Testis (tissue), 3 donors: ENCODE results near the gene GPR158. TPM values are rescaled to one million over a fixed set of nuclear protein-coding genes. Genes with fewer than 3 reads are reported as not detected.

ENCODE experiments used
- DNase-seq: peaks from one replicate; pipeline ENCODE4 v3.0.0-alpha.2; 2019
- H3K27ac ChIP-seq, 2 donors: fragments of 200-600 bp; sonication (generic); one replicate each; pipeline ENCODE4 v1.5.1; 2019
- H3K27me3 ChIP-seq: fragments of 200-600 bp; sonication (generic); one replicate; pipeline ENCODE4 v1.5.1; 2019
- H3K36me3 ChIP-seq: fragments of 200-600 bp; sonication (generic); one replicate; pipeline ENCODE4 v1.5.1; 2017; ENCODE audit warnings: low read depth; ENCODE audit errors: missing control alignments
- H3K4me1 ChIP-seq: fragments of 200-600 bp; sonication (generic); one replicate; pipeline ENCODE4 v1.5.1; 2019
- H3K4me3 ChIP-seq, 2 donors: fragments of 200-600 bp; sonication (generic); one replicate each; pipeline ENCODE4 v1.5.1; 2017 to 2019
- H3K9me3 ChIP-seq: fragments of 200-600 bp; sonication (generic); one replicate; pipeline ENCODE4 v1.5.1; 2017
- CTCF ChIP-seq, 3 experiments: fragments of 450-650 bp in 2 of 3; fragments of 200-600 bp in 1 of 3; sonication (generic) in 1 of 3; IDR thresholded peaks; one replicate each; pipeline ENCODE4 v1.5.1; 2016 to 2019; ENCODE audit warnings: antibody characterized with exemption in 3 of 3, mild to moderate bottlenecking in 2 of 3, moderate library complexity in 1 of 3
- POLR2A ChIP-seq: fragments of 450-650 bp; IDR thresholded peaks from one replicate; pipeline ENCODE4 v1.6.1; 2017; ENCODE audit warnings: antibody characterized with exemption, mild to moderate bottlenecking, moderate library complexity
- WGBS, 2 donors: methylation state at CpG; one replicate each; pipeline ENCODE4 v1.1.5; 2018; 5-methylcytosine and 5-hydroxymethylcytosine counted together
- intact Hi-C: fragments of 100-400 bp; cut with DNase I; formaldehyde crosslinking; loops from one replicate; pipeline ENCODE4 v1.15.1; 2023; ENCODE audit warnings: low total_unique reads
- polyA plus RNA-seq: library from polyadenylated mRNA; stranded (reverse); fragments of 350-450 nt; fragmentation: Illumina TruSeq; extraction: RNeasy Lipid Tissue Mini Kit (QIAGEN cat#74804); gene quantifications from one replicate; pipeline ENCODE4 v1.2.3, GENCODE V29; 2014; ENCODE audit warnings: low read depth, low replicate concordance; ENCODE audit not compliant: insufficient read depth
- total RNA-seq, 2 donors: library from RNA; depleted of rRNA; stranded (reverse); fragments of >200 nt; gene quantifications; one replicate each; pipeline ENCODE4 v1.2.3, GENCODE V29; 2016

GPR158 gene
- total and polyA plus RNA-seq, 3 donors from 2014 or later: 1.9 to 2.5 (median 2.0) TPM

GRCh38 chr10:25575343-25575742 lies 400.5 kb downstream of the GPR158 start:
- 66 to 76% methylated on average over 7 of the region's 7 CpGs for WGBS, 2 donors
- intact Hi-C loops: loop anchor here (5.0 kb wide), 1 partner anchor 47 kb away; no protein-coding TSS in a partner anchor
- Histone ChIP-seq H3K4me3 (no peak overlapping the region), H3K4me1 (no peaks in the 10 kb centered on the region), H3K9me3 (no peaks in the 10 kb centered on the region), H3K36me3 (no peaks in the 10 kb centered on the region), H3K27me3 (no peaks in the 10 kb centered on the region), H3K27ac (no peak overlapping the region)
- DNase-seq: no peak
- TF ChIP-seq POLR2A: no peak

DNA sequence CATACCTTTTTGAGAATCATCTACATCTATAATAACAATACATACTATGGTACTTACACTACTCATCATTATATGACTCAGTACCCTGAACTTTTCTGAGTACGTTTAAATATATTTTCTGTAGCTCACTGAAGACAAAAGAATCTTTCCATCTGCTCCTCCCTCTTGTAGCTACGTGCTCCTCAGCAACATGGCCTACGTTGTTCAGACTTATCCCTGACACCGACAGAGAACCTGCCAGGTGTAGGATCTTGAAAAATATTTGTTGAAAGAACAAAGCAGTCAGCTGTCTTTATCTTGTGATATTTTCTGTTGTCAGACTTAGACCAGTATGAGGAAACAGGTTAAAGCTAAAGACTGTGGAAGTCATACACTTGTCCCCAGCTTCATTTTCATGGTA lies 403.3 kb downstream of the GPR158 start:
- no peaks in the 10 kb centered on the region for H3K9me3 ChIP-seq
- no peaks in the 10 kb centered on the region for H3K36me3 ChIP-seq
- H3K4me3 ChIP-seq: no peak overlapping the region
- intact Hi-C loops: loop anchor here (5.0 kb wide), 1 partner anchor 44 kb away; no protein-coding TSS in a partner anchor
- WGBS, 2 donors: 85 to 87% methylated on average over 4 of the region's 4 CpGs
- no peak overlapping the region for H3K27ac ChIP-seq
- no peak for TF ChIP-seq POLR2A
- no peak for TF ChIP-seq CTCF (IDR thresholded peaks at IDR 0.05)
- H3K4me1 ChIP-seq: no peaks in the 10 kb centered on the region
- DNase-seq: no peak
- no peaks in the 10 kb centered on the region for H3K27me3 ChIP-seq

DNA sequence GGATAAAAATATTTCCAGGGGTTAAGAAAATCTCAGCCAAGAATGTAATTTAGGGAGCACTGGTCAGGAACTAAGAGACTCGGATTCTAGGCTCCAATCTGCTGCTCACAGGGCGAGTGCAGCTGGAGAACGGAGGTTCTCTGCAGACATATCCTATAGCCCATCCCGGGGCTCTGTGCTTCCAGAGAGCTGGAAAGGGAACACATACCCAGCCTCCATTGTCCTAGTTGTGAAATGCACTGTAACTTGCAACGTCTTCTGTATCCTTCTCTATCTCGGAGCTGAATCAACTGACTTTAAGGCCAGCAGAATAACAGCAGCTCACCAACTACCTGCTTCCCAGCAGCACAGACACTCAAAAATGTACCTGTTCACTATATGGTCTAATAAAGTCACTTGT lies 408.2 kb downstream of the GPR158 start:
- TF ChIP-seq CTCF (IDR thresholded peaks at IDR 0.05) (no peak), POLR2A (no peak)
- Histone ChIP-seq H3K27ac (no peak overlapping the region), H3K4me1 (no peaks in the 10 kb centered on the region), H3K27me3 (no peaks in the 10 kb centered on the region), H3K4me3 (no peak overlapping the region), H3K36me3 (no peaks in the 10 kb centered on the region), H3K9me3 (no peaks in the 10 kb centered on the region)
- WGBS, 2 donors: 69 to 76% methylated on average over 6 of the region's 6 CpGs
- intact Hi-C loops: no loop called here
- no peak for DNase-seq

GRCh38 chr10:25600651-25601050 lies 425.9 kb downstream of the GPR158 start:
- Histone ChIP-seq H3K27ac (no peak overlapping the region), H3K4me1 (no peaks in the 10 kb centered on the region), H3K36me3 (no peaks in the 10 kb centered on the region), H3K4me3 (no peak overlapping the region), H3K27me3 (no peaks in the 10 kb centered on the region), H3K9me3 (no peaks in the 10 kb centered on the region)
- no peak for DNase-seq
- 53 to 66% methylated on average over 4 of the region's 4 CpGs for WGBS, 2 donors
- TF ChIP-seq CTCF (IDR thresholded peaks at IDR 0.05) (no peak), POLR2A (no peak)
- intact Hi-C loops: no loop called here

- Histone ChIP-seq H3K27ac (no peak overlapping the region), H3K36me3 (no peaks in the 10 kb centered on the region), H3K4me1 (no peaks in the 10 kb centered on the region), H3K4me3 (no peak overlapping the region), H3K9me3 (no peaks in the 10 kb centered on the region), H3K27me3 (no peaks in the 10 kb centered on the region)
- no peak for TF ChIP-seq POLR2A
- no peak for TF ChIP-seq CTCF (IDR thresholded peaks at IDR 0.05)
- 78 to 88% methylated on average over 4 of the region's 4 CpGs for WGBS, 2 donors
- intact Hi-C loops: no loop called here
- DNase-seq: no peak
Measured at GRCh38 chr10:25604591-25604990, 429.8 kb downstream of the GPR158 start.
